Umbilical cord (tissue), 2 donors: Measurements from ENCODE around the gene KICS2. TPM values are rescaled to one million over a fixed set of nuclear protein-coding genes. Genes with fewer than 3 reads are reported as not detected.

ENCODE experiments used
- DNase-seq: peaks from one replicate; pipeline ENCODE4 v3.0.0-alpha.2; 2015; ENCODE audit warnings: low spot score
- total RNA-seq: library from RNA; depleted of rRNA; stranded (reverse); fragments of >200 nt; gene quantifications from one replicate; pipeline ENCODE4 v1.2.3, GENCODE V29; 2014; ENCODE audit warnings: low replicate concordance; ENCODE audit not compliant: insufficient read depth

KICS2 gene
- total RNA-seq, 1 donor from 2014 or later = 13.5 TPM

GRCh38 chr12:64173456-64173855, 48.6 kb downstream of the KICS2 start:
- no peak for DNase-seq

Other genes starting within 250 kb of the KICS2 start
- 5.1 TPM for gene C12orf56, start 168.5 kb upstream of the KICS2 start, total RNA-seq
- gene XPOT, start 182.1 kb upstream of the KICS2 start, total RNA-seq = 69.1 TPM
- gene TBK1, start 229.8 kb upstream of the KICS2 start, total RNA-seq = 61.4 TPM